ENCODE data around the gene FCHSD2. TPM values are rescaled to one million over a fixed set of nuclear protein-coding genes. Genes with fewer than 3 reads are reported as not detected.

Gene FCHSD2
- total and polyA plus RNA-seq, 2 of the 8 experiments (the other 6 are each of a cell fraction or from before 2014, with no cell fraction given) = 4.1 to 7.8 TPM

GRCh38 chr11:73070653-73071052 is 71.5 kb downstream of the FCHSD2 start:
- ChIA-PET CTCF (ENCODE audit: partially characterized antibody) (interaction anchor here (1.1 kb wide), 1 partner anchor 16 kb away, joined by 3 read pairs; no protein-coding TSS in a partner anchor), POLR2A (ENCODE audit: partially characterized antibody) (no interaction called here)
- no peak overlapping the region for H3K23ac ChIP-seq (ENCODE audit: insufficient read length)
- H4K8ac ChIP-seq (ENCODE audit: extremely low read depth, insufficient read depth, low read length) = no peak overlapping the region
- H3K27me3 ChIP-seq (replicated peaks in 1 of 4; ENCODE audit: control insufficient read depth in 3 of 4, extremely low read depth in 1 of 4, insufficient read depth in 3 of 4, low read length in 3 of 4) = no peaks in the 10 kb centered on the region
- H2BK5ac ChIP-seq (ENCODE audit: low read depth, low read length) = no peak overlapping the region
- no peak overlapping the region for H2BK15ac ChIP-seq (ENCODE audit: low read length)
- H2AFZ ChIP-seq (ENCODE audit: low read length) = no peak overlapping the region
- FAIRE-seq = no peak
- H3K4me1 ChIP-seq (replicated peaks in 1 of 4; ENCODE audit: control insufficient read depth in 3 of 4, insufficient read depth in 4 of 4, low read length in 3 of 4) = no peaks in the 10 kb centered on the region
- no peak overlapping the region for H3K27ac ChIP-seq (ENCODE audit: low read depth, low read length)
- H3K14ac ChIP-seq (ENCODE audit: insufficient read length) = no peak overlapping the region
- no peak overlapping the region for H2BK20ac ChIP-seq (ENCODE audit: low read length)
- H3K23me2 ChIP-seq (ENCODE audit: low read depth, low read length) = no peaks in the 10 kb centered on the region
- H3K79me1 ChIP-seq (ENCODE audit: low read depth, low read length) = no peaks in the 10 kb centered on the region
- no peaks in the 10 kb centered on the region for H4K20me1 ChIP-seq (replicated peaks in 1 of 2; ENCODE audit: control insufficient read depth in 1 of 2, insufficient read depth in 2 of 2, low read length in 2 of 2)
- H3K36me3 ChIP-seq (ENCODE audit: control insufficient read depth in 2 of 4, insufficient read depth in 4 of 4, low read length in 3 of 4) = no peaks in the 10 kb centered on the region
- H4K5ac ChIP-seq (ENCODE audit: insufficient read length, low read depth, low read length) = no peak overlapping the region
- H3K9ac ChIP-seq (replicated peaks in 1 of 4; ENCODE audit: extremely low read depth in 1 of 4, low read depth in 3 of 4, low read length in 3 of 4) = no peak overlapping the region
- H3K4me3 ChIP-seq (ENCODE audit: extremely low read depth in 1 of 4, insufficient read depth in 2 of 4, low read depth in 3 of 4, low read length in 4 of 4) = no peak overlapping the region
- no peak overlapping the region for H3K56ac ChIP-seq (replicated peaks; ENCODE audit: insufficient read length, low read depth, low read length)
- WGBS, 2 experiments (ENCODE audit: extremely low coverage in 1 of 2, insufficient coverage in 1 of 2, insufficient read length in 1 of 2, insufficient replicate concordance in 2 of 2, low coverage in 1 of 2, low lambda C conversion rate in 2 of 2, missing lambda C conversion rate in 1 of 2) = 73% methylated on average over 3 of the region's 3 CpGs; no CpG with 5 or more reads in 1 of the 2 experiments
- no peak overlapping the region for H3K4me2 ChIP-seq (ENCODE audit: insufficient read depth in 1 of 2, low read depth in 2 of 2, low read length in 2 of 2)
- H2BK12ac ChIP-seq (ENCODE audit: low read depth, low read length) = no peak overlapping the region
- H3K18ac ChIP-seq (ENCODE audit: extremely low read depth, low read length) = no peak overlapping the region
- no peaks in the 10 kb centered on the region for H3K79me2 ChIP-seq (ENCODE audit: control insufficient read depth in 1 of 2, insufficient read depth in 2 of 2, low read length in 2 of 2)
- H2AK5ac ChIP-seq (ENCODE audit: low read depth, low read length) = no peak overlapping the region
- H2BK120ac ChIP-seq (replicated peaks; ENCODE audit: low read depth, low read length) = no peak overlapping the region
- H4K91ac ChIP-seq (replicated peaks; ENCODE audit: insufficient read length, low read length) = no peak overlapping the region
- no peak overlapping the region for H3K4ac ChIP-seq (replicated peaks; ENCODE audit: insufficient read length, low read depth, low read length)
- no peaks in the 10 kb centered on the region for H3K9me3 ChIP-seq (ENCODE audit: insufficient read depth in 2 of 2, low read depth in 1 of 2, low read length in 1 of 2)
- DNase-seq (ENCODE audit: low read depth in 1 of 2, low spot score in 2 of 2) = no peak
- TF ChIP-seq HDAC6 (IDR thresholded peaks at IDR 0.05; ENCODE audit: low read depth, low read length) (no peak), ATF2 (IDR thresholded peaks at IDR 0.05; ENCODE audit: low read length) (no peak), TCF12 (IDR thresholded peaks at IDR 0.05; ENCODE audit: low read depth, low read length) (no peak), SIRT6 (IDR thresholded peaks at IDR 0.05; ENCODE audit: low read length) (no peak), POU5F1 (IDR thresholded peaks at IDR 0.05; ENCODE audit: low read depth, low read length) (no peak), HDAC2 (IDR thresholded peaks at IDR 0.05; ENCODE audit: borderline replicate concordance in 1 of 2, low read depth in 2 of 2, low read length in 2 of 2) (no peak), NANOG (IDR thresholded peaks at IDR 0.05; ENCODE audit: insufficient read depth, low read depth, low read length, poor library complexity, severe bottlenecking) (no peak), CHD2 (IDR thresholded peaks at IDR 0.05; ENCODE audit: low read length) (no peak), CBX8 (IDR thresholded peaks at IDR 0.05; ENCODE audit: borderline replicate concordance, low read depth, low read length) (no peak), RBBP5 (IDR thresholded peaks at IDR 0.05; ENCODE audit: borderline replicate concordance, low read depth, low read length) (no peak), RNF2 (IDR thresholded peaks at IDR 0.05; ENCODE audit: borderline replicate concordance, low read depth, low read length, missing control alignments, poor library complexity, severe bottlenecking) (no peak), GTF2F1 (IDR thresholded peaks at IDR 0.05; ENCODE audit: borderline replicate concordance, low read depth, low read length) (no peak), SRF (IDR thresholded peaks at IDR 0.05; ENCODE audit: low read depth, low read length) (no peak)
